BLaER1 treated with 17β-estradiol and CSF1 and Interleukin-3, amounts not matched to agents 10 nM and 100 nM (cell line): Measurements from ENCODE around the gene ZMIZ1.

ENCODE experiments used
- H3K27ac ChIP-seq, 11 experiments: shearing (Covaris generic); formaldehyde crosslinking; 2 replicates each; pipeline ENCODE4 v1.8.1; 2022
- H3K27me3 ChIP-seq, 11 experiments: shearing (Covaris generic); formaldehyde crosslinking; 2 replicates each; pipeline ENCODE4 v1.8.1; 2022
- H3K36me3 ChIP-seq, 11 experiments: shearing (Covaris generic); formaldehyde crosslinking; 2 replicates each; pipeline ENCODE4 v1.8.1; 2022
- H3K4me1 ChIP-seq, 10 experiments: shearing (Covaris generic); formaldehyde crosslinking; 2 replicates each; pipeline ENCODE4 v1.8.1; 2022
- H3K4me2 ChIP-seq, 11 experiments: shearing (Covaris generic); formaldehyde crosslinking; 2 replicates each; pipeline ENCODE4 v1.8.1; 2022
- H3K4me3 ChIP-seq, 10 experiments: shearing (Covaris generic); formaldehyde crosslinking; 2 replicates each; pipeline ENCODE4 v1.8.1; 2022
- H3K9ac ChIP-seq, 11 experiments: shearing (Covaris generic); formaldehyde crosslinking; 2 replicates each; pipeline ENCODE4 v1.8.1; 2022
- H3K9me3 ChIP-seq, 11 experiments: shearing (Covaris generic); formaldehyde crosslinking; replicated peaks in 1 of 11; 2 replicates each; pipeline ENCODE4 v1.8.1; 2022
- H4K20me1 ChIP-seq, 11 experiments: shearing (Covaris generic); formaldehyde crosslinking; 2 replicates each; pipeline ENCODE4 v1.8.1; 2022
- Cebpa-rat ChIP-seq, 11 experiments: shearing (Covaris generic); IDR thresholded peaks; 2 replicates each; pipeline ENCODE4 v1.8.1; 2022

Gene ZMIZ1, protein sequence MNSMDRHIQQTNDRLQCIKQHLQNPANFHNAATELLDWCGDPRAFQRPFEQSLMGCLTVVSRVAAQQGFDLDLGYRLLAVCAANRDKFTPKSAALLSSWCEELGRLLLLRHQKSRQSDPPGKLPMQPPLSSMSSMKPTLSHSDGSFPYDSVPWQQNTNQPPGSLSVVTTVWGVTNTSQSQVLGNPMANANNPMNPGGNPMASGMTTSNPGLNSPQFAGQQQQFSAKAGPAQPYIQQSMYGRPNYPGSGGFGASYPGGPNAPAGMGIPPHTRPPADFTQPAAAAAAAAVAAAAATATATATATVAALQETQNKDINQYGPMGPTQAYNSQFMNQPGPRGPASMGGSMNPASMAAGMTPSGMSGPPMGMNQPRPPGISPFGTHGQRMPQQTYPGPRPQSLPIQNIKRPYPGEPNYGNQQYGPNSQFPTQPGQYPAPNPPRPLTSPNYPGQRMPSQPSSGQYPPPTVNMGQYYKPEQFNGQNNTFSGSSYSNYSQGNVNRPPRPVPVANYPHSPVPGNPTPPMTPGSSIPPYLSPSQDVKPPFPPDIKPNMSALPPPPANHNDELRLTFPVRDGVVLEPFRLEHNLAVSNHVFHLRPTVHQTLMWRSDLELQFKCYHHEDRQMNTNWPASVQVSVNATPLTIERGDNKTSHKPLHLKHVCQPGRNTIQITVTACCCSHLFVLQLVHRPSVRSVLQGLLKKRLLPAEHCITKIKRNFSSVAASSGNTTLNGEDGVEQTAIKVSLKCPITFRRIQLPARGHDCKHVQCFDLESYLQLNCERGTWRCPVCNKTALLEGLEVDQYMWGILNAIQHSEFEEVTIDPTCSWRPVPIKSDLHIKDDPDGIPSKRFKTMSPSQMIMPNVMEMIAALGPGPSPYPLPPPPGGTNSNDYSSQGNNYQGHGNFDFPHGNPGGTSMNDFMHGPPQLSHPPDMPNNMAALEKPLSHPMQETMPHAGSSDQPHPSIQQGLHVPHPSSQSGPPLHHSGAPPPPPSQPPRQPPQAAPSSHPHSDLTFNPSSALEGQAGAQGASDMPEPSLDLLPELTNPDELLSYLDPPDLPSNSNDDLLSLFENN

GRCh38 chr10:79068562-79069324, at the start of gene ZMIZ1:
Gene ZMIZ1 (plus strand): TSS chr10:79068966. CDS start chr10:79201633, 132,667 bp downstream.
- no peak for TF ChIP-seq Cebpa-rat (IDR thresholded peaks at IDR 0.05)
- Histone ChIP-seq H3K27ac (peak within 1 kb of the TSS; percentile 79 to 95 (median 91)), H3K4me1 (peaks cover 34 to 61% (median 48%) of the 10 kb centered on the region in 10 experiments)

DNA sequence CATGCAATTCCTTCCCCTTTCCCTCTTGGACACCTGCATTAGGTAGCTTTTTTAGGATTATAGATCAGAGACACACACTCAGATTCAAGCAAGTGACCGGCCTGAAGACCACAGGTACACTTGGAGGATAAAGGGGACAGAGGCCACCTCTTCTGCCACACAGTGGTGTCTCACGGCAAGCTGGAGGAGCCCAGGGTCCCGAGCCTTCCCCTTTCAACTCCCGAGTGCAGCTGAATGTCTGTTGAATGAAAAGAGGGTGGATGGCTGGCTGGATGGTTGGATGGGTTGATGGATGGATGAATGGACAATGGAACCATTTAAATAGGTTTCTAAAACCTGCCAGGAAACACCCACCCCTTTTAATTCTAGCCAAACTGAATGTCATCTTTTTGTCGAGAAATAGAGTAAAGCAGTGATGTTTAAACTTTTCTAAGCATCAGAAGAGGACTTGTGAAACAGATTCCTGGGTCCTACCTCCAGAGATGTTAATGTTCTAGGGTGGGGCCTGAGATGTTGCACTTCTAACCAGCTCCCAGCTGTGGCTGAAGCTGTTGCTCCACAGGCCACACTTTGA, 49.2 kb upstream of the ZMIZ1 start:
- H3K27me3 ChIP-seq = no peaks in the 10 kb centered on the region
- no peaks in the 10 kb centered on the region; a peak in 1 of 22 replicates for H4K20me1 ChIP-seq
- H3K36me3 ChIP-seq = no peaks in the 10 kb centered on the region
- H3K4me2 ChIP-seq = no peak overlapping the region
- peaks cover 0 to 9% (median 7%) of the 10 kb centered on the region in 10 experiments; a peak in 15 of 20 replicates for H3K4me1 ChIP-seq
- H3K9ac ChIP-seq = no peak overlapping the region
- H3K27ac ChIP-seq = no peak overlapping the region
- no peak for TF ChIP-seq Cebpa-rat (IDR thresholded peaks at IDR 0.05)
- no peak overlapping the region for H3K4me3 ChIP-seq
- peaks cover 0 to 11% (median 7%) of the 10 kb centered on the region in 11 experiments; a peak in 11 of 22 replicates for H3K9me3 ChIP-seq

More at GRCh38 chr10:79068562-79069324, at the start of gene ZMIZ1:
- Histone ChIP-seq H3K9me3 (no peaks in the 10 kb centered on the region), H3K36me3 (no peaks in the 10 kb centered on the region), H3K4me2 (peak within 1 kb of the TSS; percentile 88 to 100 (median 98)), H3K4me3 (peak within 1 kb of the TSS; percentile 75 to 100 (median 98)), H4K20me1 (peaks cover 37 to 47% (median 40%) of the 10 kb centered on the region in 11 experiments), H3K27me3 (peaks cover 0 to 6% (median 0%) of the 10 kb centered on the region in 11 experiments; a peak in 7 of 22 replicates), H3K9ac (peak within 1 kb of the TSS; percentile 88 to 97 (median 95))

GRCh38 chr10:79020015-79020491, 48.7 kb upstream of the ZMIZ1 start:
- Histone ChIP-seq H3K27me3 (no peaks in the 10 kb centered on the region), H3K27ac (no peak overlapping the region), H3K4me2 (no peak overlapping the region), H3K4me3 (no peak overlapping the region), H3K36me3 (no peaks in the 10 kb centered on the region), H3K9me3 (peaks cover 0 to 11% (median 7%) of the 10 kb centered on the region in 11 experiments; a peak in 11 of 22 replicates), H4K20me1 (no peaks in the 10 kb centered on the region; a peak in 1 of 22 replicates), H3K4me1 (peaks cover 0 to 10% (median 7%) of the 10 kb centered on the region in 10 experiments; a peak in 15 of 20 replicates), H3K9ac (no peak overlapping the region)
- TF ChIP-seq Cebpa-rat (IDR thresholded peaks at IDR 0.05) = no peak

DNA sequence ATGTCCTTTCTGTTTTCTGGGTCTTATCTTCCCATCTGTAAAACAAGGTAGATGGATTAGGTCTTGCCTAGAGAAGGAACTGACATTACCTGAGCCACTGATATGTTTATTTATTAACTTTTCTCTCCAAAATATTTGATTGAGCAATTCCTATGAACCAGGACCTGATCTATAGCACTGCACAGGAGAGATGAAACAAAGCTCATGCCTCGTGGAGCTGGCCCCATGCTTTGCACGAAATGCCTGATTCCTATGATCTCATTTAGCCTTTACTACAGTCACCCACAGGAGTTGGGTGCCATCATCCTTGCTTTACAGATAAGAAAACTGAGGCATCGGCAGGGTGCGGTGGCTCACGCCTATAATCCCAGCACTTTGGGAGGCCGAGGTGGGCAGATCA, 48.2 kb upstream of the ZMIZ1 start:
- Histone ChIP-seq H3K4me1 (peaks cover 0 to 12% (median 8%) of the 10 kb centered on the region in 10 experiments; a peak in 15 of 20 replicates), H3K9ac (no peak overlapping the region), H4K20me1 (no peaks in the 10 kb centered on the region; a peak in 1 of 22 replicates), H3K4me2 (no peak overlapping the region), H3K36me3 (no peaks in the 10 kb centered on the region), H3K27me3 (no peaks in the 10 kb centered on the region), H3K27ac (no peak overlapping the region), H3K9me3 (peaks cover 0 to 11% (median 7%) of the 10 kb centered on the region in 11 experiments; a peak in 11 of 22 replicates), H3K4me3 (no peak overlapping the region)
- no peak for TF ChIP-seq Cebpa-rat (IDR thresholded peaks at IDR 0.05)

GRCh38 chr10:79021331-79021907, 47.3 kb upstream of the ZMIZ1 start:
- H3K9ac ChIP-seq = no peak overlapping the region
- H4K20me1 ChIP-seq = no peaks in the 10 kb centered on the region; a peak in 1 of 22 replicates
- H3K9me3 ChIP-seq = peaks cover 0 to 11% (median 7%) of the 10 kb centered on the region in 11 experiments; a peak in 11 of 22 replicates
- H3K4me1 ChIP-seq = peaks cover 0 to 12% (median 8%) of the 10 kb centered on the region in 10 experiments; a peak in 15 of 20 replicates
- H3K36me3 ChIP-seq = no peaks in the 10 kb centered on the region
- no peak for TF ChIP-seq Cebpa-rat (IDR thresholded peaks at IDR 0.05)
- H3K4me3 ChIP-seq = no peak overlapping the region
- no peak overlapping the region for H3K4me2 ChIP-seq
- no peak overlapping the region for H3K27ac ChIP-seq
- no peaks in the 10 kb centered on the region for H3K27me3 ChIP-seq

- TF ChIP-seq Cebpa-rat (IDR thresholded peaks at IDR 0.05) = no peak
- H3K27me3 ChIP-seq = no peaks in the 10 kb centered on the region
- no peaks in the 10 kb centered on the region for H3K36me3 ChIP-seq
- no peak overlapping the region for H3K4me2 ChIP-seq
- H3K9ac ChIP-seq = no peak overlapping the region
- peaks cover 0 to 12% (median 8%) of the 10 kb centered on the region in 10 experiments; a peak in 15 of 20 replicates for H3K4me1 ChIP-seq
- H3K27ac ChIP-seq = no peak overlapping the region
- peaks cover 0 to 11% (median 7%) of the 10 kb centered on the region in 11 experiments; a peak in 11 of 22 replicates for H3K9me3 ChIP-seq
- H4K20me1 ChIP-seq = no peaks in the 10 kb centered on the region; a peak in 1 of 22 replicates
- no peak overlapping the region for H3K4me3 ChIP-seq
Measured at GRCh38 chr10:79021948-79022499, 46.7 kb upstream of the ZMIZ1 start.

- Histone ChIP-seq H3K27ac (no peak overlapping the region), H3K4me3 (no peak overlapping the region), H3K4me2 (peak overlapping the region in 7 of 11 experiments; percentile 5 to 54 (median 39); a peak in 5 of 22 replicates), H3K4me1 (peaks cover 0 to 17% (median 13%) of the 10 kb centered on the region in 10 experiments; a peak in 15 of 20 replicates), H4K20me1 (no peaks in the 10 kb centered on the region; a peak in 1 of 22 replicates), H3K9ac (no peak overlapping the region), H3K36me3 (no peaks in the 10 kb centered on the region), H3K27me3 (no peaks in the 10 kb centered on the region), H3K9me3 (peaks cover 0 to 7% (median 5%) of the 10 kb centered on the region in 11 experiments; a peak in 11 of 22 replicates)
- no peak for TF ChIP-seq Cebpa-rat (IDR thresholded peaks at IDR 0.05)
Measured at GRCh38 chr10:79022565-79023230, 46.1 kb upstream of the ZMIZ1 start.
